ENCODE measurements around the gene TIAM2.

DNA sequence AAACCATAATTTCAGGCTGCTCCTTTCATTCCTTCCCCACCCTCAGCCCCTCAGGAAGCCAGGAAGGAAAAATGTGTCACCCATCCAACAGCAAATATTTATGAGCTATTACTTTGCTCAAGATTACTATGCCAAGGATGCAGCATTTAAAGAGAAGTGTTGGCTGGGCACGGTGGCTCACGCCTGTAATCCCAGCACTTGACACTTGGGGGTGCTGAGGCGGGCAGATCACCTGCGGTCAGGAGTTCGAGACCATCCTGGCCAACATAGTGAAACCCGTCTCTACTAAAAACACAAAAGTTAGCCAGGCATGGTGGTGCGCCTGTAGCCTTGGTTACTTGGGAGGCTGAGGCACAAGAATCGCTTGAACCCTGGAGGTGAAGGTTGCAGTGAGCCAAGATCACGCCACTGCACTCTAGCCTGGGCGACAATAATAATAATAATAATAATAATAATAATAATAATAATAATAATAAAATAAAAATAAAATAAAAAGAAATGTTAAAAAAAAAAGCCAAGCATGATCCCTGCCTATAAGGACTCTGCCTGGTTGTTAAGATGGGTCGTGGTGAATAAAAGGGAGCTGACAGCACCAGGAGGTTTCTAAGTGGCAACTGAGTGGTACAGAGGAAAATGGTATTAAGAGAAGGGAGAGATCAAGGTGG is 20.5 kb upstream of the TIAM2 start:
- TF ChIP-seq, protein P1, sequence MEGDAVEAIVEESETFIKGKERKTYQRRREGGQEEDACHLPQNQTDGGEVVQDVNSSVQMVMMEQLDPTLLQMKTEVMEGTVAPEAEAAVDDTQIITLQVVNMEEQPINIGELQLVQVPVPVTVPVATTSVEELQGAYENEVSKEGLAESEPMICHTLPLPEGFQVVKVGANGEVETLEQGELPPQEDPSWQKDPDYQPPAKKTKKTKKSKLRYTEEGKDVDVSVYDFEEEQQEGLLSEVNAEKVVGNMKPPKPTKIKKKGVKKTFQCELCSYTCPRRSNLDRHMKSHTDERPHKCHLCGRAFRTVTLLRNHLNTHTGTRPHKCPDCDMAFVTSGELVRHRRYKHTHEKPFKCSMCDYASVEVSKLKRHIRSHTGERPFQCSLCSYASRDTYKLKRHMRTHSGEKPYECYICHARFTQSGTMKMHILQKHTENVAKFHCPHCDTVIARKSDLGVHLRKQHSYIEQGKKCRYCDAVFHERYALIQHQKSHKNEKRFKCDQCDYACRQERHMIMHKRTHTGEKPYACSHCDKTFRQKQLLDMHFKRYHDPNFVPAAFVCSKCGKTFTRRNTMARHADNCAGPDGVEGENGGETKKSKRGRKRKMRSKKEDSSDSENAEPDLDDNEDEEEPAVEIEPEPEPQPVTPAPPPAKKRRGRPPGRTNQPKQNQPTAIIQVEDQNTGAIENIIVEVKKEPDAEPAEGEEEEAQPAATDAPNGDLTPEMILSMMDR (IDR thresholded peaks at IDR 0.05; ENCODE audit: low read length): no peak
- no peak for TF ChIP-seq EZH2 (optimal IDR thresholded peaks at IDR 0.05; ENCODE audit: low read depth, low read length)

Data from MM.1S (cell line).